PFSK-1 (cell line): ENCODE measurements around the gene CYSLTR2.

ENCODE experiments used
- FOXP2 ChIP-seq: optimal IDR thresholded peaks from 2 replicates; pipeline ENCODE3; 2011; ENCODE audit warnings: borderline replicate concordance, control low read depth, inconsistent platforms; ENCODE audit not compliant: insufficient read depth; ENCODE audit errors: extremely low read length, extremely low read depth
- POLR2AphosphoS5 ChIP-seq: IDR thresholded peaks from 2 replicates; pipeline ENCODE4 v1.6.1; 2012; ENCODE audit warnings: low read depth, mild to moderate bottlenecking, control low read depth, low read length, moderate library complexity
- SIN3A ChIP-seq: IDR thresholded peaks from 2 replicates; pipeline ENCODE4 v1.6.1; 2012; ENCODE audit warnings: mild to moderate bottlenecking, low read length, moderate library complexity, borderline replicate concordance; ENCODE audit not compliant: insufficient read depth
- TAF1 ChIP-seq: IDR thresholded peaks from 2 replicates; pipeline ENCODE4 v1.6.1; 2012; ENCODE audit warnings: low read length, control low read depth, borderline replicate concordance; ENCODE audit not compliant: insufficient read depth
- TF ChIP-seq, protein P1 (sequence below), 2 experiments: IDR thresholded peaks; 2 replicates each; pipeline versions ENCODE4 v1.6.1 to v1.8.0; 2011 to 2012; ENCODE audit warnings: low read depth in 2 of 2, low read length in 2 of 2, control low read depth in 1 of 2, inconsistent platforms in 1 of 2, mild to moderate bottlenecking in 1 of 2, moderate library complexity in 1 of 2; ENCODE audit not compliant: insufficient read depth in 1 of 2

The CYSLTR2 gene

GRCh38 chr13:48735571-48735970 is 81.8 kb downstream of the CYSLTR2 start:
- no peak for TF ChIP-seq FOXP2
- TF ChIP-seq, protein P1, sequence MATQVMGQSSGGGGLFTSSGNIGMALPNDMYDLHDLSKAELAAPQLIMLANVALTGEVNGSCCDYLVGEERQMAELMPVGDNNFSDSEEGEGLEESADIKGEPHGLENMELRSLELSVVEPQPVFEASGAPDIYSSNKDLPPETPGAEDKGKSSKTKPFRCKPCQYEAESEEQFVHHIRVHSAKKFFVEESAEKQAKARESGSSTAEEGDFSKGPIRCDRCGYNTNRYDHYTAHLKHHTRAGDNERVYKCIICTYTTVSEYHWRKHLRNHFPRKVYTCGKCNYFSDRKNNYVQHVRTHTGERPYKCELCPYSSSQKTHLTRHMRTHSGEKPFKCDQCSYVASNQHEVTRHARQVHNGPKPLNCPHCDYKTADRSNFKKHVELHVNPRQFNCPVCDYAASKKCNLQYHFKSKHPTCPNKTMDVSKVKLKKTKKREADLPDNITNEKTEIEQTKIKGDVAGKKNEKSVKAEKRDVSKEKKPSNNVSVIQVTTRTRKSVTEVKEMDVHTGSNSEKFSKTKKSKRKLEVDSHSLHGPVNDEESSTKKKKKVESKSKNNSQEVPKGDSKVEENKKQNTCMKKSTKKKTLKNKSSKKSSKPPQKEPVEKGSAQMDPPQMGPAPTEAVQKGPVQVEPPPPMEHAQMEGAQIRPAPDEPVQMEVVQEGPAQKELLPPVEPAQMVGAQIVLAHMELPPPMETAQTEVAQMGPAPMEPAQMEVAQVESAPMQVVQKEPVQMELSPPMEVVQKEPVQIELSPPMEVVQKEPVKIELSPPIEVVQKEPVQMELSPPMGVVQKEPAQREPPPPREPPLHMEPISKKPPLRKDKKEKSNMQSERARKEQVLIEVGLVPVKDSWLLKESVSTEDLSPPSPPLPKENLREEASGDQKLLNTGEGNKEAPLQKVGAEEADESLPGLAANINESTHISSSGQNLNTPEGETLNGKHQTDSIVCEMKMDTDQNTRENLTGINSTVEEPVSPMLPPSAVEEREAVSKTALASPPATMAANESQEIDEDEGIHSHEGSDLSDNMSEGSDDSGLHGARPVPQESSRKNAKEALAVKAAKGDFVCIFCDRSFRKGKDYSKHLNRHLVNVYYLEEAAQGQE (IDR thresholded peaks at IDR 0.05; ENCODE audit: insufficient read depth in 1 of 2, low read depth in 2 of 2, low read length in 2 of 2): no peak

GRCh38 chr13:48737689-48738088 is 84.0 kb downstream of the CYSLTR2 start:
- TF ChIP-seq, protein P1 (IDR thresholded peaks at IDR 0.05; ENCODE audit: insufficient read depth in 1 of 2, low read depth in 2 of 2, low read length in 2 of 2): no peak

DNA sequence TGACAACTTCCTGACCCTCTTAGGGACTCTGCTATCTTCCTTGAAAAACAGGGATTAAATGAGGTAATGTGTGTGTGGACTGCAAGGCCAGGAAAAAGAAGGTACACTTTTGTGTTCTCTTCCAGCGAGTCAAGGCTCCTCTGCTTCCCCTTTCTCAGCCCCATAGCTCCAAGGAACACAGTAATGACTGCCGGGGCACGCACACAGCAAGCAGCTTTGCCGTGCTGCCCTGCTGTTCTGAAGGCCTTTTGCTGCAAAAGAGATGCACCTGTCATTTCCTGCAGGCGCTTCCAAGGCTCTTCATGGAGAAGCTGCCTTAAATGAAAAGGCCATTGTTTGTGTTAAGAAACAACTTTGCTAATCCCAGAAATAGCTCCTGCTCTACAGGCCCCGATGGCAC is 84.6 kb downstream of the CYSLTR2 start:
- no peak for TF ChIP-seq FOXP2
- TF ChIP-seq, protein P1 (IDR thresholded peaks at IDR 0.05; ENCODE audit: insufficient read depth in 1 of 2, low read depth in 2 of 2, low read length in 2 of 2): no peak
- TF ChIP-seq SIN3A: no peak
- TF ChIP-seq POLR2AphosphoS5: no peak
- no peak for TF ChIP-seq TAF1

- TF ChIP-seq POLR2AphosphoS5: no peak
- TF ChIP-seq, protein P1 (IDR thresholded peaks at IDR 0.05; ENCODE audit: insufficient read depth in 1 of 2, low read depth in 2 of 2, low read length in 2 of 2): no peak
- no peak for TF ChIP-seq FOXP2
- no peak for TF ChIP-seq TAF1
- TF ChIP-seq SIN3A: no peak
Measured at GRCh38 chr13:48739386-48739964, 85.7 kb downstream of the CYSLTR2 start.

DNA sequence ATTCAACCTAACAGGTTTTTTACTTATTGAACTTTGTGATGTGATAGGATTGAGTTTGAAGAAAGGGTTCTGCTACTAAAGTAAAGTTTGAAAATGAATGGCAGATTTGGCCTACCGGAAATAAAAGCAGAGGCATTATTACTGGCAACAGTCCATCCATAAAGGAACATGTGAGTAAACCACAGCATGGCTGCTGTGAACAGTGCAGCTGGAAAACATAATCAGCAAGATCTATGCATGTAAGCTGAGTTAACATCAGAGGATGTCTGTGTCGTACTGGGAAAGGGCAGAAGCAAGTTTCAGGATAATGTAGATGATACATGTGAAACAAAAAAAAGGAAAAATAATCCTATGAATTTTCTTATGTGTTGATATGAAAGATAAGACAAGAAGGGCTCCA is 87.6 kb downstream of the CYSLTR2 start:
- TF ChIP-seq FOXP2 (no peak), SIN3A (no peak), TAF1 (no peak), POLR2AphosphoS5 (no peak)
- TF ChIP-seq, protein P1 (IDR thresholded peaks at IDR 0.05; ENCODE audit: insufficient read depth in 1 of 2, low read depth in 2 of 2, low read length in 2 of 2): no peak
